Measurements from ENCODE around the gene NAALADL2.
"Not testable (repeated sequence)": the region's sequence is repeated elsewhere in the genome, so short reads cannot be mapped to it uniquely, and the experiment has no call there.

Gene NAALADL2

GRCh38 chr3:175258763-175259162 is 399.6 kb downstream of the NAALADL2 start:
- DNase-seq: no peak
- no peak for TF ChIP-seq GATA1 (IDR thresholded peaks at IDR 0.05; ENCODE audit: low read depth, low read length)
- TF ChIP-seq POLR2A (IDR thresholded peaks at IDR 0.05; ENCODE audit: low read length): no peak

GRCh38 chr3:175260145-175260794 is 401.1 kb downstream of the NAALADL2 start:
- TF ChIP-seq POLR2A (IDR thresholded peaks at IDR 0.05; ENCODE audit: low read length): no peak
- TF ChIP-seq GATA1 (IDR thresholded peaks at IDR 0.05; ENCODE audit: low read depth, low read length): no peak
- no peak for DNase-seq

- DNase-seq: no peak
- TF ChIP-seq POLR2A (IDR thresholded peaks at IDR 0.05; ENCODE audit: low read length) (no peak), GATA1 (IDR thresholded peaks at IDR 0.05; ENCODE audit: low read depth, low read length) (no peak)
Observed at GRCh38 chr3:175266478-175266877, 407.3 kb downstream of the NAALADL2 start.

GRCh38 chr3:175267121-175267531 is 408.0 kb downstream of the NAALADL2 start:
- DNase-seq: no peak
- TF ChIP-seq POLR2A (IDR thresholded peaks at IDR 0.05; ENCODE audit: low read length) (no peak), GATA1 (IDR thresholded peaks at IDR 0.05; ENCODE audit: low read depth, low read length) (no peak)

GRCh38 chr3:175267561-175267960 is 408.4 kb downstream of the NAALADL2 start:
- DNase-seq: no peak
- TF ChIP-seq POLR2A (IDR thresholded peaks at IDR 0.05; ENCODE audit: low read length): no peak
- TF ChIP-seq GATA1 (IDR thresholded peaks at IDR 0.05; ENCODE audit: low read depth, low read length): no peak

GRCh38 chr3:175269394-175269793 is 410.3 kb downstream of the NAALADL2 start:
- TF ChIP-seq GATA1 (IDR thresholded peaks at IDR 0.05; ENCODE audit: low read depth, low read length) (no peak), POLR2A (IDR thresholded peaks at IDR 0.05; ENCODE audit: low read length) (no peak)

GRCh38 chr3:175270198-175270837 is 411.2 kb downstream of the NAALADL2 start:
- DNase-seq: no peak
- TF ChIP-seq GATA1 (IDR thresholded peaks at IDR 0.05; ENCODE audit: low read depth, low read length) (no peak), POLR2A (IDR thresholded peaks at IDR 0.05; ENCODE audit: low read length) (no peak)

More at GRCh38 chr3:175269394-175269793, 410.3 kb downstream of the NAALADL2 start:
- no peak for DNase-seq

GRCh38 chr3:175270866-175271265 is 411.7 kb downstream of the NAALADL2 start:
- TF ChIP-seq GATA1 (IDR thresholded peaks at IDR 0.05; ENCODE audit: low read depth, low read length) (no peak), POLR2A (IDR thresholded peaks at IDR 0.05; ENCODE audit: low read length) (no peak)
- DNase-seq: no peak

GRCh38 chr3:175271465-175271864 is 412.3 kb downstream of the NAALADL2 start:
- DNase-seq: not testable (repeated sequence)

- no peak for DNase-seq
- TF ChIP-seq POLR2A (IDR thresholded peaks at IDR 0.05; ENCODE audit: low read length) (no peak), GATA1 (IDR thresholded peaks at IDR 0.05; ENCODE audit: low read depth, low read length) (no peak)
Observed at GRCh38 chr3:175272392-175272791, 413.3 kb downstream of the NAALADL2 start.

- no peak for TF ChIP-seq POLR2A (IDR thresholded peaks at IDR 0.05; ENCODE audit: low read length)
- no peak for TF ChIP-seq GATA1 (IDR thresholded peaks at IDR 0.05; ENCODE audit: low read depth, low read length)
- DNase-seq: no peak
Observed at GRCh38 chr3:175273573-175273972, 414.4 kb downstream of the NAALADL2 start.

- TF ChIP-seq GATA1 (IDR thresholded peaks at IDR 0.05; ENCODE audit: low read depth, low read length) (no peak), POLR2A (IDR thresholded peaks at IDR 0.05; ENCODE audit: low read length) (no peak)
- DNase-seq: no peak
Observed at GRCh38 chr3:175274056-175274455, 414.9 kb downstream of the NAALADL2 start.

GRCh38 chr3:175274474-175275218 is 415.5 kb downstream of the NAALADL2 start:
- no peak for DNase-seq
- TF ChIP-seq POLR2A (IDR thresholded peaks at IDR 0.05; ENCODE audit: low read length) (no peak), GATA1 (IDR thresholded peaks at IDR 0.05; ENCODE audit: low read depth, low read length) (no peak)

- TF ChIP-seq GATA1 (IDR thresholded peaks at IDR 0.05; ENCODE audit: low read depth, low read length) (no peak), POLR2A (IDR thresholded peaks at IDR 0.05; ENCODE audit: low read length) (no peak)
- no peak for DNase-seq
Observed at GRCh38 chr3:175278680-175279079, 419.5 kb downstream of the NAALADL2 start.

Measured in erythroblast (primary cell).